ENCODE results near the gene HBE1. TPM values are rescaled to one million over a fixed set of nuclear protein-coding genes. Genes with fewer than 3 reads are reported as not detected.

Gene HBE1
- total RNA-seq, 1 donor from 2014 or later: not detected

GRCh38 chr11:5229356-5229755 lies 40.4 kb downstream of the HBE1 start:
- Mint-ChIP-seq H3K27me3 (no peaks in the 10 kb centered on the region), H3K4me1 (ENCODE audit: low read depth) (no peaks in the 10 kb centered on the region), H3K27ac (no peak overlapping the region), H3K36me3 (ENCODE audit: insufficient read depth) (no peaks in the 10 kb centered on the region), H3K9me3 (ENCODE audit: low read depth) (no peaks in the 10 kb centered on the region), H3K4me3 (ENCODE audit: low read depth) (no peak overlapping the region)
- TF ChIP-seq CTCF (IDR thresholded peaks at IDR 0.05; ENCODE audit: unreplicated experiment): no peak
- no peak for DNase-seq (ENCODE audit: low spot score, unreplicated experiment)

GRCh38 chr11:5228124-5228523 lies 41.6 kb downstream of the HBE1 start:
- H3K4me3 Mint-ChIP-seq (ENCODE audit: low read depth): no peak overlapping the region
- DNase-seq (ENCODE audit: low spot score, unreplicated experiment): no peak

GRCh38 chr11:5227681-5228080 lies 42.1 kb downstream of the HBE1 start:
- TF ChIP-seq CTCF (IDR thresholded peaks at IDR 0.05; ENCODE audit: unreplicated experiment): no peak
- H3K36me3 Mint-ChIP-seq (ENCODE audit: insufficient read depth): no peaks in the 10 kb centered on the region
- no peak overlapping the region for H3K27ac Mint-ChIP-seq
- H3K4me3 Mint-ChIP-seq (ENCODE audit: low read depth): no peak overlapping the region
- no peak for DNase-seq (ENCODE audit: low spot score, unreplicated experiment)
- H3K4me1 Mint-ChIP-seq (ENCODE audit: low read depth): no peaks in the 10 kb centered on the region
- no peaks in the 10 kb centered on the region for H3K9me3 Mint-ChIP-seq (ENCODE audit: low read depth)
- no peaks in the 10 kb centered on the region for H3K27me3 Mint-ChIP-seq

More at GRCh38 chr11:5228124-5228523, 41.6 kb downstream of the HBE1 start:
- Mint-ChIP-seq H3K36me3 (ENCODE audit: insufficient read depth) (no peaks in the 10 kb centered on the region), H3K4me1 (ENCODE audit: low read depth) (no peaks in the 10 kb centered on the region), H3K27me3 (no peaks in the 10 kb centered on the region), H3K9me3 (ENCODE audit: low read depth) (no peaks in the 10 kb centered on the region), H3K27ac (no peak overlapping the region)
- no peak for TF ChIP-seq CTCF (IDR thresholded peaks at IDR 0.05; ENCODE audit: unreplicated experiment)

- DNase-seq (ENCODE audit: low spot score, unreplicated experiment): no peak
- no peaks in the 10 kb centered on the region for H3K9me3 Mint-ChIP-seq (ENCODE audit: low read depth)
- H3K27ac Mint-ChIP-seq: no peak within 1 kb of the TSS
- no peak within 1 kb of the TSS for H3K4me3 Mint-ChIP-seq (ENCODE audit: low read depth)
- no peak for TF ChIP-seq CTCF (IDR thresholded peaks at IDR 0.05; ENCODE audit: unreplicated experiment)
- no peaks in the 10 kb centered on the region for H3K27me3 Mint-ChIP-seq
- no peaks in the 10 kb centered on the region for H3K4me1 Mint-ChIP-seq (ENCODE audit: low read depth)
- no peaks in the 10 kb centered on the region for H3K36me3 Mint-ChIP-seq (ENCODE audit: insufficient read depth)
These were observed 42.9 kb downstream of the HBE1 start, which contains the start of gene HBB for GRCh38 chr11:5226732-5227310. Gene HBB (minus strand): TSS chr11:5227071. CDS start chr11:5227021, 50 bp downstream.

- Mint-ChIP-seq H3K4me1 (ENCODE audit: low read depth) (no peaks in the 10 kb centered on the region), H3K27ac (no peak overlapping the region), H3K27me3 (no peaks in the 10 kb centered on the region), H3K4me3 (ENCODE audit: low read depth) (no peak overlapping the region), H3K36me3 (ENCODE audit: insufficient read depth) (no peaks in the 10 kb centered on the region), H3K9me3 (ENCODE audit: low read depth) (peaks cover 3% of the 10 kb centered on the region)
- DNase-seq (ENCODE audit: low spot score, unreplicated experiment): no peak
- TF ChIP-seq CTCF (IDR thresholded peaks at IDR 0.05; ENCODE audit: unreplicated experiment): no peak
These were observed 44.3 kb downstream of the HBE1 start for GRCh38 chr11:5225480-5225871.

Measured in progenitor cell of endocrine pancreas (in vitro differentiated cells).